Astrocyte (in vitro differentiated cells and primary cell): ENCODE results near the gene KLHL22.

Experiments
- EZH2 ChIP-seq: IDR thresholded peaks from 2 replicates; pipeline ENCODE4 v1.6.1; 2012; ENCODE audit warnings: mild to moderate bottlenecking, low read length, inconsistent platforms; ENCODE audit not compliant: insufficient read depth
- TF ChIP-seq, protein P1 (sequence below): IDR thresholded peaks from 2 replicates; pipeline ENCODE4 v1.5.1; 2011; ENCODE audit warnings: low read depth, mild to moderate bottlenecking, inconsistent platforms, low read length, moderate library complexity; ENCODE audit not compliant: insufficient read depth

GRCh38 chr22:20528405-20528978, 32.9 kb upstream of the KLHL22 start:
- TF ChIP-seq, protein P1, sequence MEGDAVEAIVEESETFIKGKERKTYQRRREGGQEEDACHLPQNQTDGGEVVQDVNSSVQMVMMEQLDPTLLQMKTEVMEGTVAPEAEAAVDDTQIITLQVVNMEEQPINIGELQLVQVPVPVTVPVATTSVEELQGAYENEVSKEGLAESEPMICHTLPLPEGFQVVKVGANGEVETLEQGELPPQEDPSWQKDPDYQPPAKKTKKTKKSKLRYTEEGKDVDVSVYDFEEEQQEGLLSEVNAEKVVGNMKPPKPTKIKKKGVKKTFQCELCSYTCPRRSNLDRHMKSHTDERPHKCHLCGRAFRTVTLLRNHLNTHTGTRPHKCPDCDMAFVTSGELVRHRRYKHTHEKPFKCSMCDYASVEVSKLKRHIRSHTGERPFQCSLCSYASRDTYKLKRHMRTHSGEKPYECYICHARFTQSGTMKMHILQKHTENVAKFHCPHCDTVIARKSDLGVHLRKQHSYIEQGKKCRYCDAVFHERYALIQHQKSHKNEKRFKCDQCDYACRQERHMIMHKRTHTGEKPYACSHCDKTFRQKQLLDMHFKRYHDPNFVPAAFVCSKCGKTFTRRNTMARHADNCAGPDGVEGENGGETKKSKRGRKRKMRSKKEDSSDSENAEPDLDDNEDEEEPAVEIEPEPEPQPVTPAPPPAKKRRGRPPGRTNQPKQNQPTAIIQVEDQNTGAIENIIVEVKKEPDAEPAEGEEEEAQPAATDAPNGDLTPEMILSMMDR = no peak
- TF ChIP-seq EZH2 = no peak
